ENCODE measurements around the gene RAB5A. TPM values are rescaled to one million over a fixed set of nuclear protein-coding genes. Genes with fewer than 3 reads are reported as not detected.

RAB5A gene
- 38.3 to 70.4 TPM (median 50.1 TPM) in 5 replicates for total RNA-seq (2022; extraction: Qiagen RNA extraction)

GRCh38 chr3:19946832-19947548, at the start of gene RAB5A:
RAB5A (plus strand) TSS chr3:19947097; CDS start chr3:19950899, 3,802 bp downstream.

GRCh38 chr3:19934098-19934566, 12.8 kb upstream of the RAB5A start, which contains the start of gene EFHB:
EFHB (minus strand) TSS chr3:19934217; CDS start chr3:19934018, 199 bp downstream.

GRCh38 chr3:20012164-20012563, 65.3 kb downstream of the RAB5A start, which contains the start of gene PP2D1:
PP2D1 (minus strand) TSS chr3:20012264; CDS start chr3:20012072, 192 bp downstream.

Other genes starting within 250 kb of the RAB5A start
- gene EFHB, start 12.9 kb upstream of the RAB5A start, total RNA-seq (2022; extraction: Qiagen RNA extraction): 0.78 to 2.0 TPM (median 1.0 TPM) in 5 replicates
- not detected in 5 replicates for gene PP2D1, start 65.2 kb downstream of the RAB5A start, total RNA-seq (2022; extraction: Qiagen RNA extraction)
- 5.4 to 9.0 TPM (median 5.7 TPM) in 5 replicates for gene KAT2B, start 93.3 kb downstream of the RAB5A start, total RNA-seq (2022; extraction: Qiagen RNA extraction)
- 12.3 to 17.3 TPM (median 14.3 TPM) in 5 replicates for gene SGO1, start 239.1 kb downstream of the RAB5A start, total RNA-seq (2022; extraction: Qiagen RNA extraction)

Data from A549 treated with Mapracorat at 1 μM for 4 hours (cell line).